Measurements from ENCODE around the gene OR10P1.

OR10P1 gene

DNA sequence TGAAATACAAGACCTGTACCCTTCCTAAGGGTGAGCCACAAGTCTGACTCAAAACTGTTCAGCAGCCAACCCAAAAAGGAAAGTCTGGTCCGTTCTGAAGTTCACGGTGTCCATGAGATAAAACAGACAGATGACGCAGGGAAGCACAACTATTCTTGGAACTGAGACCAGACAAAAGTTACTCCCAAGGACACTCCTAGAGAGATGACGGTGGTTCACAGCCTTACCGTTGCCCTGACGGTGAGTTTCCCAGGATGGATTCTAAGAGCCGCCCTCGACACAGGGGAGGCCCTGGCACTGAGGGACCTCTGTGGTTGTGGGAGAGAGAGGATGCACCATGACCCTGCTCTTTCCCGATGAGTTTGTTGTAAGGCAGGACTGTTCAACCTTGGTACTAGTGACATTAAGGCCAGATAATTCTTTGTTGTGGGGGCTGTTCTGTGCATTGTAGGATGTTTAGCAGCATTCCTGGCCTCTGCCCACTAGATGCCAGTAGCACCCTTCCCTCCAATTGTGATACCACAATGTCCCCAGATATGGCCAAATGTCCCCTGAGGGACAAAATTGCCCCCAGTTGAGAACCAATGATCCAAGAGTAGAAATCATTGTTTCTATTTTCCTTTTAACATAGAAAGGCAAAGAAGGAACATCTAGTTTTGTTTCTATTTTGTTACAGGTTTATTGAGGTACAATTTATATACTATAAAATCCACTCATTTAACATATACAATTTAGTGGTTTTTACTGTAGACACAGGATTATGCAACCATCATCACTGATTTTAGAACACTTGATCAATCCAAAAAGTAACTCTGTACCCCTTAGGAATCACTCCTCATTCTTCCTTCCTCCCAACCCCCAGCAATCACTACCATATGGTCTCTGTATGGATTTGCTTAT is 23.0 kb downstream of the OR10P1 start:
- H3K4me3 Mint-ChIP-seq, result no peak overlapping the region
- H3K27me3 Mint-ChIP-seq, result peaks cover 7% of the 10 kb centered on the region
- H3K9me3 Mint-ChIP-seq, result no peaks in the 10 kb centered on the region
- no peak overlapping the region for H3K27ac Mint-ChIP-seq
- H3K36me3 Mint-ChIP-seq (ENCODE audit: low read depth), result no peaks in the 10 kb centered on the region
- H3K4me1 Mint-ChIP-seq (ENCODE audit: low read depth), result no peaks in the 10 kb centered on the region

DNA sequence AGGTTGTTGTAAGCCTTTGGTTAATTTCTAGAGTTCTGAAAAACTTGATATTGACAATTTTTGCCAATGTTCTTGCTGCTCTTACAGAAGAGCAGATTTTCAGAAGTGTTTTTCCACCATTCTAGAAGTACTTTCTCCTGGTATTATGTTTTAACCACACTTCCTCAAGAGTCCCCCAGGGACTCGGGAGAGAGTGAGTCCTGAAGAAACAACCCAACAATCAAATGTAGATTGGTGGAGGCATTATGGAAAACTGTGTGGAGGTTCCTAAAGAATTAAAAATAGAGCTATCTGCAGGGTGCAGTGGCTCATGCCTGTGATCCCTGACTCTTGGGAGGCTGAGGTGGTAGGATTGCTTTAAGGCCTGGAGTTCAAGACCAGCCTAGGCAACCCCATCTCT is 26.7 kb downstream of the OR10P1 start:
- no peak overlapping the region for H3K27ac Mint-ChIP-seq
- H3K4me3 Mint-ChIP-seq, result no peak overlapping the region
- H3K4me1 Mint-ChIP-seq (ENCODE audit: low read depth), result no peaks in the 10 kb centered on the region
- H3K36me3 Mint-ChIP-seq (ENCODE audit: low read depth), result no peaks in the 10 kb centered on the region
- no peaks in the 10 kb centered on the region for H3K27me3 Mint-ChIP-seq
- no peaks in the 10 kb centered on the region for H3K9me3 Mint-ChIP-seq

DNA sequence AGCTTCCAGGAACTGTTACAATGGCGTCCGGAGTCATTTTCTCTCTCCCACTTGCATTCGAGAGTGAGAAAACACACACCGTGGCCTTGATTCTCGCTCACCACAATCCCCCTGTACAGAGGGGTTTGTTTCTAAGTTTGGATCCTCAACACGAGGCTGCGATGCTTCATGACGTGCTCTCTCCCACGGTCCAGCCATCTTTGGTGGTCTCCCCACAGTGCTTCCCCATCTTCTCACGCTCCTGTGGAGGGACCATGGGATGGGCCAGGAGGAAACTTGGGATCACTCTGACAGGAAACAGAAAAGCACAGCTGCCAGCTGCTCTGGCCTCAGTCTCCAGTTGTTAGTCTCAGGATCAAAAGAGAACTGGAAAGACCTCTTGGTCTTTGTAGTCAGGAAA is 28.1 kb downstream of the OR10P1 start:
- H3K9me3 Mint-ChIP-seq, result no peaks in the 10 kb centered on the region
- H3K4me1 Mint-ChIP-seq (ENCODE audit: low read depth), result no peaks in the 10 kb centered on the region
- no peak overlapping the region for H3K27ac Mint-ChIP-seq
- no peaks in the 10 kb centered on the region for H3K36me3 Mint-ChIP-seq (ENCODE audit: low read depth)
- H3K27me3 Mint-ChIP-seq, result no peaks in the 10 kb centered on the region
- no peak overlapping the region for H3K4me3 Mint-ChIP-seq

DNA sequence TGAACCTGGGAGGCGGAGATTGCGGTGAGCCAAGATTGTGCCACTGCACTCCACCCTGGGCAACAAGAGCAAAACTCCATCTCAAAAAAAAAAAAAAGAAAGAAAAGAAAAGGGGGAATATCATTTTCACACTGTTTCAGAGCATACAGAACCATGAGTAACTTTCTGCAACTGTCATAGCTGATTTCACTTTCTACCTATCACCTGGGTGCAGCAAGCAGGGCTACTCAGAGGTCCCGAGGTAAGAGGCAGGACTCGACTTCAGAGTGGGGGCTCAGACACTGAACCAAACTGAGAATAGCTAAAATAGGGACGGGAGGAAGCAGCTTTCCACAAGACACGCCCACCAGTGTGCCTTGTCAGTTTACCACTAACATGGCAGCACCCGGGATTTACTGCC is 29.8 kb downstream of the OR10P1 start:
- no peak overlapping the region for H3K4me3 Mint-ChIP-seq
- no peaks in the 10 kb centered on the region for H3K36me3 Mint-ChIP-seq (ENCODE audit: low read depth)
- H3K4me1 Mint-ChIP-seq (ENCODE audit: low read depth), result no peaks in the 10 kb centered on the region
- H3K9me3 Mint-ChIP-seq, result no peaks in the 10 kb centered on the region
- H3K27me3 Mint-ChIP-seq, result no peaks in the 10 kb centered on the region
- H3K27ac Mint-ChIP-seq, result no peak overlapping the region

DNA sequence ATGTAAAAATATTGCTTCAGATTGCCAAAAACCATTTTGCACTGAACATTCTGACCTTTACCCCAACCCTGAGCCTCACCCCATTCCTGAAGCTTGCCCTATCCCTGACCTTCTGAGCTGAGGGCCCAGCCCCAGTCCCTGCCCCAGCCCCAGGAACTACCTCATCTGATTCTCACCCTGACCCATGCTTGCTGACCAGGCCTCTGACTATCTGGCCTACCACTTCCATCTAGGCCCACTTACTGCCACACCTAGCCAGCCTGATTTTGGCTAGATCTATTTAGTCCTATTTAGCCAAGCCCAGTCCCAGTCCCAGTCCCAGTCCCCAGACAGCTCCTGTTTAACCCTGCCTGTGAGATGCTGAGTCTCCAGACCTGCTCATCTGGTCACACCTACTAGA is 33.6 kb downstream of the OR10P1 start:
- Mint-ChIP-seq H3K9me3 (no peaks in the 10 kb centered on the region), H3K27ac (no peak overlapping the region), H3K4me3 (no peak overlapping the region), H3K4me1 (ENCODE audit: low read depth) (peaks cover 5% of the 10 kb centered on the region), H3K27me3 (peaks cover 9% of the 10 kb centered on the region), H3K36me3 (ENCODE audit: low read depth) (no peaks in the 10 kb centered on the region)

DNA sequence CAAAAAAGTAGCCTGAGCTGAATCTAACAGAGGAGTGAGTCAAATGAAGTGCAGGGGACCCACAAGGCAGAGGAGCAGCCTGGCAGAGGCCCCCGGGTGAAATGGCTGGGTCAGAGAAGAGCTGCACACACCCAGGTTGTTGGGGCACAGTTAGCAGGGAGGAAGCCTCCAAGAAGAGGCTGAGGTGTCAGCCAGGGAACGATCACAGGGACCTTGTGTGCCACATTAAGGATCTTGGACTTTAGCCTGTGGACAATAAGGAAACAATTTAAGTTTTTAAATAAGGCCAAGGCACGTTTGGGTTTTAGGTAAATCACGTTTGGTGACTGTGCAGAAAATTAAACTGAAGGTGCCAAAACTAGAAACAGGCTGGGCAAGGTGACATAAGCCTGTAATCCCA is 35.1 kb downstream of the OR10P1 start:
- no peaks in the 10 kb centered on the region for H3K36me3 Mint-ChIP-seq (ENCODE audit: low read depth)
- peaks cover 5% of the 10 kb centered on the region for H3K4me1 Mint-ChIP-seq (ENCODE audit: low read depth)
- H3K27me3 Mint-ChIP-seq, result peaks cover 9% of the 10 kb centered on the region
- H3K9me3 Mint-ChIP-seq, result no peaks in the 10 kb centered on the region
- no peak overlapping the region for H3K4me3 Mint-ChIP-seq
- no peak overlapping the region for H3K27ac Mint-ChIP-seq

DNA sequence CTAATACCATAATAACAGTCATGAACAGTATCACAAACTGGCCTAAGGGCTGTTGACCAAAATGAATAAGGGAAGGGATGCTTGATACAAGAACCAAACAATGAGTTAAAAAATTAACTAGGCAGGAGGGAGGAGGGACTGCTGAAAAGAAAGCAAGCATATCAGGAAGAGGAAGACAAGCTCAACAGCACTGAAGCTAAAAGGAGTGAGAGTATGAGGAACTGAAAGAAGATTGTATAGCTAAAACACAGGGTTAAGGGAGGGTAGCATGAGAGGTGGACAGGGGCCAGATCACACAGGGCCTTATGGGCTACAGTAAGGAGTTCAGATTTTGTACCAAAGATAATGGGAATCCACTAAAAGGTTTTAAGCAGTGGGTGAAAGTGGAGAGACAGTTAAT is 36.9 kb downstream of the OR10P1 start:
- Mint-ChIP-seq H3K4me3 (no peak overlapping the region), H3K27ac (no peak overlapping the region), H3K9me3 (no peaks in the 10 kb centered on the region), H3K36me3 (ENCODE audit: low read depth) (no peaks in the 10 kb centered on the region), H3K4me1 (ENCODE audit: low read depth) (peaks cover 5% of the 10 kb centered on the region), H3K27me3 (peaks cover 9% of the 10 kb centered on the region)

DNA sequence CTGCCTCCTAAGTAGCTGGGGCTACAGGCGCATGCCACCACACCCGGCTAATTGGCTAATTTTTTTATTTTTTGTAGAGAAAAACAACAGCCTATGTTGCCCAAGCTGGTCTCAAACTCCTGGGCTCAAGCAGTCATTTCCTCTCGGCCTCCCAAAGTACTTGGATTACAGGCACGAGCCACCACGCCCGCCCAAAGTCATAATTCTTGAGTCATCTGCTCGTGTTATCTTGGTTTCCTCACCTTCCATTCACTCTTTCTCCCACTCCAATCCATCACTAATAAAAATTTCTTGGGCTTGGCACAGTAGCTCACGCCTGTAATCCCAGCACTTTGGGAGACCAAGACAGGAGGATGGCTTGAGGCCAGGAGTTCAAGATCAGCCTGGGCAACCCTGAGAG is 39.0 kb downstream of the OR10P1 start:
- peaks cover 18% of the 10 kb centered on the region for H3K27me3 Mint-ChIP-seq

DNA sequence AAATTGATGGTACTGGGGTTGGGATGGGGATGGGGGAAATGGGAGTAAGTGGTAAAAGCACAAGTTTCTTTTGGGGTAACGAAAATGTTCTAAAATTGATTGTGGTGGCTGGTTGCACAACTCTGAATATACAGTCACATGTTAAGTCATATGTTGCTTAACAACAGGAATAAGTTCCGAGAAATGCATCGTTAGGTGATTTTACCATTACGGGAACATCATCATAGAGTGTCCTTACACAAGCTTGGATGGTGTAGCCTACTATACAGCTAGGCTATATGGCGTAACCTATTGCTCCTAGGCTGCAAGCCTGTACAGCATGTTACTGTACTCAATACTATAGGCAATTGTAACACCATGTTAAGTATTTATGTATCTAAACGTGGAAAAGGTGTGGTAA is 40.0 kb downstream of the OR10P1 start:
- Mint-ChIP-seq H3K27ac (no peak overlapping the region), H3K27me3 (peaks cover 28% of the 10 kb centered on the region)

More for the DNA sequence above, 39.0 kb downstream of the OR10P1 start:
- no peak overlapping the region for H3K4me3 Mint-ChIP-seq
- H3K27ac Mint-ChIP-seq, result no peak overlapping the region
- no peaks in the 10 kb centered on the region for H3K9me3 Mint-ChIP-seq
- H3K4me1 Mint-ChIP-seq (ENCODE audit: low read depth), result peaks cover 6% of the 10 kb centered on the region
- H3K36me3 Mint-ChIP-seq (ENCODE audit: low read depth), result no peaks in the 10 kb centered on the region

DNA sequence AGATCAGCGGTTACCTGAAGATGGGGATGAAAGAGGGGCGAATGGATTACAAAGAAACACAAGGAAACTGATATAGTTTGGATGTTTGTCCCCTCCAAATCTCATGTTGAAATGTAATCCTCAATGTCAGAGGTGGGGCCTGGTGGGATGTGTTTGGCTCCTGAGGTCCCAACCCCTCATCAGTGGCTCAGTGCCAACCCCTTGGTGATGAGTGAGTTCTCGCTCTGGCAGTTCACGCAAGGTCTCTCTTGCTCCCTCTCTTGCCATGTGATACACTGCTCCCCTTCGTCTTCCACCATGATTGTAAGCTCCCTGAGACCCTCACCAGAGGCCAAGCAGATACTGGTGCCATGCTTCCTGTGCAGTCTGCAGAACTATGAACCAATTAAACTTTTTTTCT is 43.0 kb downstream of the OR10P1 start:
- no peaks in the 10 kb centered on the region for H3K9me3 Mint-ChIP-seq
- H3K27me3 Mint-ChIP-seq, result peaks cover 29% of the 10 kb centered on the region
- no peak overlapping the region for H3K4me3 Mint-ChIP-seq
- peaks cover 13% of the 10 kb centered on the region for H3K4me1 Mint-ChIP-seq (ENCODE audit: low read depth)
- no peak overlapping the region for H3K27ac Mint-ChIP-seq
- no peaks in the 10 kb centered on the region for H3K36me3 Mint-ChIP-seq (ENCODE audit: low read depth)

More for the DNA sequence above, 40.0 kb downstream of the OR10P1 start:
- H3K4me1 Mint-ChIP-seq (ENCODE audit: low read depth), result peaks cover 16% of the 10 kb centered on the region
- H3K4me3 Mint-ChIP-seq, result no peak overlapping the region
- H3K36me3 Mint-ChIP-seq (ENCODE audit: low read depth), result no peaks in the 10 kb centered on the region
- no peaks in the 10 kb centered on the region for H3K9me3 Mint-ChIP-seq

DNA sequence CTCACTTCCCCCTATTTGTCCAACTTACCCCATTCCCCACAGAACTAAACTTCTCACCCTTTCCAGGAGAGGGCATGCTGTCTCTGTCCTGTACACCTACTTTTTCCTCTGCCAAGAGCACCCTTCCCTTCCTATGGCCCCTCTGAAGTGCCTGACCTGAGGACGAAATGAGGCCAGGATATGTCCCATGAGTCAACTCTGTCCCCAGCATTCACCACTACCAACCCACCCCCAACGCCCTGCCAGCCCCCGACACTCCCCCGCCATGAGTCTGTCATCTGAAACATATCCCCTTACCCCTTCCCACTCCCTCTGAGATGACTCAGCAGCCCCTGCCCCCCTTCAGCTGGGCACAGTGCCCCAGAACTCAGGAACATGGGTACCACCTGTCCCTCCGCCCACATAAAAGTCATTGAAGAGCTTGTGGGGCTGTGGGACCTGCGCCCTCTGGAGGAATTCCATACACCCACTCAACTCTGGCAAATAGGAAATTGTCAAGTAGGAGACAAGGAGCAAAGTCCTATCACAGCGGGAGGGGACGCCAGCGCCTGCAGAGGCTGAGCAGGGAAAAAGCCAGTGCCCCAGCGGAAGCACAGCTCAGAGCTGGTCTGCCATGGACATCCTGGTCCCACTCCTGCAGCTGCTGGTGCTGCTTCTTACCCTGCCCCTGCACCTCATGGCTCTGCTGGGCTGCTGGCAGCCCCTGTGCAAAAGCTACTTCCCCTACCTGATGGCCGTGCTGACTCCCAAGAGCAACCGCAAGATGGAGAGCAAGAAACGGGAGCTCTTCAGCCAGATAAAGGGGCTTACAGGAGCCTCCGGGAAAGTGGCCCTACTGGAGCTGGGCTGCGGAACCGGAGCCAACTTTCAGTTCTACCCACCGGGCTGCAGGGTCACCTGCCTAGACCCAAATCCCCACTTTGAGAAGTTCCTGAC is 44.7 kb downstream of the OR10P1 start:
- Mint-ChIP-seq H3K4me3 (no peak overlapping the region), H3K36me3 (ENCODE audit: low read depth) (no peaks in the 10 kb centered on the region), H3K9me3 (no peaks in the 10 kb centered on the region), H3K4me1 (ENCODE audit: low read depth) (peaks cover 13% of the 10 kb centered on the region), H3K27ac (no peak overlapping the region), H3K27me3 (peaks cover 27% of the 10 kb centered on the region)

DNA sequence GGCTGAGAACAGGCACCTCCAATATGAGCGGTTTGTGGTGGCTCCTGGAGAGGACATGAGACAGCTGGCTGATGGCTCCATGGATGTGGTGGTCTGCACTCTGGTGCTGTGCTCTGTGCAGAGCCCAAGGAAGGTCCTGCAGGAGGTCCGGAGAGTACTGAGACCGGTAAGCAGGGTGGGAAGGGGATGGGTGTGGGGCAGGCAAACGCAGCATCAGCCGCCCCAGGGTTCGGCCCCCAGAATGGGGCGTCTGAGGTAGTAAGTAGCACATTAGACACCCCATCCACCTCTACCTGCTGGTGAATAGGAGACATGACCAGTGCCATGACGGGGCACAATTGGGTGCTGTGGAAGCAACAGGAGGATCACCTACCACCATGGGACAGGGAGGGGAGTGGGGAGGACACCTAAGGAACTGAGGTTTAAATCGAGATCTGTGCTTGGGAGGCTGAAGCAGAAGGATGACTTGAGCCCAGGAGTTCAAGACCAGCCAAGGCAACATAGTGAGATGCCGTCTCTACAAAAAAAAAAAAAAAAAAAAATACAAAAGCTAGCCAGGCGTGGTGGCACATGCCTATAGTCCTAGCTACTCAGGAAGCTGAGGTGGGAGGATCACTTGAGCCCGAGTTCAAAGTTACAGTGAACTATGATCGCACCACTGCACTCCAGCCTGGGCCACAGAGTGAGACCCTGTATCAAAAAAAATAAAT is 45.5 kb downstream of the OR10P1 start:
- Mint-ChIP-seq H3K27ac (no peak overlapping the region), H3K9me3 (no peaks in the 10 kb centered on the region), H3K27me3 (peaks cover 27% of the 10 kb centered on the region), H3K4me3 (no peak overlapping the region), H3K36me3 (ENCODE audit: low read depth) (no peaks in the 10 kb centered on the region), H3K4me1 (ENCODE audit: low read depth) (peaks cover 16% of the 10 kb centered on the region)

DNA sequence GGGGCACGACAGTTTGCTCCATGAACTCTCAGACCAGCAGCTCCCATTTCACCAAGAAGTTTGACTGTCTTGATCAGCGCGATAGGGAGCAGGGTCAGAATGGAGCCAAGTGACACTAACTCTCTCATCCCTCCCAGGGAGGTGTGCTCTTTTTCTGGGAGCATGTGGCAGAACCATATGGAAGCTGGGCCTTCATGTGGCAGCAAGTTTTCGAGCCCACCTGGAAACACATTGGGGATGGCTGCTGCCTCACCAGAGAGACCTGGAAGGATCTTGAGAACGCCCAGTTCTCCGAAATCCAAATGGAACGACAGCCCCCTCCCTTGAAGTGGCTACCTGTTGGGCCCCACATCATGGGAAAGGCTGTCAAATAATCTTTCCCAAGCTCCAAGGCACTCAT is 47.0 kb downstream of the OR10P1 start:
- H3K9me3 Mint-ChIP-seq, result no peaks in the 10 kb centered on the region
- no peaks in the 10 kb centered on the region for H3K36me3 Mint-ChIP-seq (ENCODE audit: low read depth)
- H3K4me1 Mint-ChIP-seq (ENCODE audit: low read depth), result peaks cover 23% of the 10 kb centered on the region
- peaks cover 27% of the 10 kb centered on the region for H3K27me3 Mint-ChIP-seq
- no peak overlapping the region for H3K27ac Mint-ChIP-seq
- no peak overlapping the region for H3K4me3 Mint-ChIP-seq

DNA sequence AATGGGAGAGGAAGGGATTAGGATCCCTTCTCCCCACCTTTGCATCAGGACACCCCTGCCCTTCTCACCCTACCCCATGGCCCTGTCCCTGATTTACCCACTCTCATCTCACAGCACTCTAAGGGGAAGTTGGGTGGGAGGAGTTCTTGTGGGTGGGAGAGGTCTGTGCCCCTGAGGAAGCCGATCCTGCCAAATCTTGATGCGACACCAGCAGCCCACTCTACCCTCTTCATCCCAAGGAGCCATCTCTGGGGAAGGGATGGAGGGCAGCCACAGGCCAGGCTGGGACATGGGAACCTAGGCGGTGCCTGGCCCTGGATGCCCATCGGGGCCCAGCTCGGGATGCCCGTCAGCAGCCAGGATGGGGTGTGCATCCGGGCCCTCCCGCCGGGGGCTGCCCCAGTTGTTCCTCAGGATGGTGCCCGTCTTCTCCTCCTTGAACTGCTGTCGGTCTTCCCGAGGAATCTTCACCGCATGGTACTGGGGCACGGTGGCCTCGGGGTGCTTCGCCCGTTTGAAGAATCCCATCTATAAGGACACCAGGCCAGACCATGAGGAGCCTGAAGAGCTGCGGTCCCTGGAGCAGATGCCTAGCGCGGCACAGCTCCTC is 48.2 kb downstream of the OR10P1 start:
- Mint-ChIP-seq H3K9me3 (no peaks in the 10 kb centered on the region), H3K27me3 (peaks cover 20% of the 10 kb centered on the region), H3K4me1 (ENCODE audit: low read depth) (peaks cover 23% of the 10 kb centered on the region)

More for the DNA sequence above, 48.2 kb downstream of the OR10P1 start:
- Mint-ChIP-seq H3K4me3 (no peak overlapping the region), H3K36me3 (ENCODE audit: low read depth) (no peaks in the 10 kb centered on the region), H3K27ac (no peak overlapping the region)
